ENCODE measurements around the gene MYLIP.
"Not testable (repeated sequence)": the region's sequence is repeated elsewhere in the genome, so short reads cannot be mapped to it uniquely, and the experiment has no call there.

The MYLIP gene

GRCh38 chr6:16166871-16167608 lies 38.2 kb downstream of the MYLIP start:
- no peak for TF ChIP-seq CTCF (IDR thresholded peaks at IDR 0.05; ENCODE audit: borderline replicate concordance, insufficient read depth, low read depth, low read length)
- H3K4me3 ChIP-seq (ENCODE audit: low read depth, low read length), result no peak overlapping the region

GRCh38 chr6:16168121-16168520 lies 39.2 kb downstream of the MYLIP start:
- TF ChIP-seq CTCF (IDR thresholded peaks at IDR 0.05; ENCODE audit: borderline replicate concordance, insufficient read depth, low read depth, low read length), result no peak
- H3K4me3 ChIP-seq (ENCODE audit: low read depth, low read length), result no peak overlapping the region

- peak; percentile 53; the same call in 1 of the 2 replicates for TF ChIP-seq CTCF (IDR thresholded peaks at IDR 0.05; ENCODE audit: borderline replicate concordance, insufficient read depth, low read depth, low read length)
- no peak overlapping the region for H3K4me3 ChIP-seq (ENCODE audit: low read depth, low read length)
Observed at GRCh38 chr6:16168858-16169257, 40.0 kb downstream of the MYLIP start.

GRCh38 chr6:16171400-16171799 lies 42.5 kb downstream of the MYLIP start:
- TF ChIP-seq CTCF (IDR thresholded peaks at IDR 0.05; ENCODE audit: borderline replicate concordance, insufficient read depth, low read depth, low read length), result no peak
- no peak overlapping the region for H3K4me3 ChIP-seq (ENCODE audit: low read depth, low read length)

- no peak for TF ChIP-seq CTCF (IDR thresholded peaks at IDR 0.05; ENCODE audit: borderline replicate concordance, insufficient read depth, low read depth, low read length)
- H3K4me3 ChIP-seq (ENCODE audit: low read depth, low read length), result no peak overlapping the region
Observed at GRCh38 chr6:16173167-16173940, 44.5 kb downstream of the MYLIP start.

GRCh38 chr6:16174416-16175078 lies 45.7 kb downstream of the MYLIP start:
- no peak overlapping the region for H3K4me3 ChIP-seq (ENCODE audit: low read depth, low read length)
- no peak for TF ChIP-seq CTCF (IDR thresholded peaks at IDR 0.05; ENCODE audit: borderline replicate concordance, insufficient read depth, low read depth, low read length)

- not testable (repeated sequence) for H3K4me3 ChIP-seq (ENCODE audit: low read depth, low read length)
Observed at GRCh38 chr6:16176600-16176999, 47.7 kb downstream of the MYLIP start.
